ENCODE results near the gene TAS1R3.

The TAS1R3 gene

GRCh38 chr1:1353389-1354151 lies 22.5 kb downstream of the TAS1R3 start:
- no peak overlapping the region for H3K27ac ChIP-seq (ENCODE audit: low read length)
- peaks cover 3% of the 10 kb centered on the region; the same call in 1 of the 2 replicates for H3K79me2 ChIP-seq (ENCODE audit: low read length)
- no peaks in the 10 kb centered on the region for H4K20me1 ChIP-seq (ENCODE audit: insufficient read depth, low read length)
- H2AFZ ChIP-seq (ENCODE audit: low read depth, low read length): no peak overlapping the region
- H3K36me3 ChIP-seq (replicated peaks; ENCODE audit: low read depth, low read length): no peaks in the 10 kb centered on the region
- H3K9me3 ChIP-seq (ENCODE audit: insufficient read depth, low read length): no peaks in the 10 kb centered on the region
- TF ChIP-seq CTCF (IDR thresholded peaks at IDR 0.05; ENCODE audit: low read depth, low read length): no peak
- H3K4me3 ChIP-seq (ENCODE audit: low read length): no peak overlapping the region
- no peak overlapping the region for H3K4me2 ChIP-seq (ENCODE audit: low read length)
- H3K4me1 ChIP-seq (ENCODE audit: low read length): peaks cover 22% of the 10 kb centered on the region; the same call in 1 of the 2 replicates
- H3K27me3 ChIP-seq (ENCODE audit: low read depth, low read length): peaks cover 10% of the 10 kb centered on the region
- H3K9ac ChIP-seq (ENCODE audit: low read length): no peak overlapping the region

GRCh38 chr1:1354271-1355247 lies 23.5 kb downstream of the TAS1R3 start:
- H3K36me3 ChIP-seq (replicated peaks; ENCODE audit: low read depth, low read length): no peaks in the 10 kb centered on the region
- H3K27me3 ChIP-seq (ENCODE audit: low read depth, low read length): peaks cover 17% of the 10 kb centered on the region
- H3K27ac ChIP-seq (ENCODE audit: low read length): no peak overlapping the region
- H2AFZ ChIP-seq (ENCODE audit: low read depth, low read length): no peak overlapping the region
- H3K4me1 ChIP-seq (ENCODE audit: low read length): peaks cover 25% of the 10 kb centered on the region; the same call in 1 of the 2 replicates
- H3K9ac ChIP-seq (ENCODE audit: low read length): no peak overlapping the region
- no peak overlapping the region for H3K4me2 ChIP-seq (ENCODE audit: low read length)
- H4K20me1 ChIP-seq (ENCODE audit: insufficient read depth, low read length): no peaks in the 10 kb centered on the region
- no peak overlapping the region for H3K4me3 ChIP-seq (ENCODE audit: low read length)
- TF ChIP-seq EZH2phosphoT487 (IDR thresholded peaks at IDR 0.05; ENCODE audit: low read depth) (no peak), CTCF (IDR thresholded peaks at IDR 0.05; ENCODE audit: low read depth, low read length) (no peak)
- H3K9me3 ChIP-seq (ENCODE audit: insufficient read depth, low read length): no peaks in the 10 kb centered on the region
- H3K79me2 ChIP-seq (ENCODE audit: low read length): no peaks in the 10 kb centered on the region

- TF ChIP-seq EZH2phosphoT487 (IDR thresholded peaks at IDR 0.05; ENCODE audit: low read depth) (no peak), CTCF (IDR thresholded peaks at IDR 0.05; ENCODE audit: low read depth, low read length) (no peak)
- H2AFZ ChIP-seq (ENCODE audit: low read depth, low read length): no peak overlapping the region
- H3K27ac ChIP-seq (ENCODE audit: low read length): no peak overlapping the region
- H3K4me1 ChIP-seq (ENCODE audit: low read length): peaks cover 25% of the 10 kb centered on the region; the same call in 1 of the 2 replicates
- no peak overlapping the region for H3K9ac ChIP-seq (ENCODE audit: low read length)
- no peak overlapping the region for H3K4me2 ChIP-seq (ENCODE audit: low read length)
- no peaks in the 10 kb centered on the region for H4K20me1 ChIP-seq (ENCODE audit: insufficient read depth, low read length)
- no peaks in the 10 kb centered on the region for H3K9me3 ChIP-seq (ENCODE audit: insufficient read depth, low read length)
- H3K79me2 ChIP-seq (ENCODE audit: low read length): no peaks in the 10 kb centered on the region
- no peaks in the 10 kb centered on the region for H3K36me3 ChIP-seq (replicated peaks; ENCODE audit: low read depth, low read length)
- no peak overlapping the region for H3K4me3 ChIP-seq (ENCODE audit: low read length)
- peaks cover 17% of the 10 kb centered on the region for H3K27me3 ChIP-seq (ENCODE audit: low read depth, low read length)
Observed at GRCh38 chr1:1355416-1355815, 24.3 kb downstream of the TAS1R3 start.

All from OCI-LY3 (cell line).